Right lobe of liver (tissue), 4 donors: ENCODE measurements around the gene SNX19.

ENCODE experiments used
- CTCF ChIP-seq, 4 donors: fragments of 200-600 bp in 3 of 4; fragments of 450-650 bp in 1 of 4; IDR thresholded peaks; one replicate each; pipeline versions ENCODE4 v1.5.1 to v1.8.0; 2016 to 2022; ENCODE audit warnings: antibody characterized with exemption in 4 of 4, mild to moderate bottlenecking in 2 of 4
- POLR2A ChIP-seq: fragments of 450-650 bp; IDR thresholded peaks from one replicate; pipeline ENCODE4 v1.6.1; 2017; ENCODE audit warnings: antibody characterized with exemption, mild to moderate bottlenecking
- donor health status: DM: no; HTN: no; CAD: no.
- donor health status: DM: no; HTN: no; CAD: no.
- donor health status: DM: no; HTN: yes; CAD: no.

GRCh38 chr11:130937051-130937450, 20.8 kb upstream of the SNX19 start:
- TF ChIP-seq POLR2A: no peak
- no peak for TF ChIP-seq CTCF (IDR thresholded peaks at IDR 0.05)
